OCI-M1 (cell line): ENCODE results near the gene ZNF175.

ENCODE experiments used
- DNase-seq: peaks from one replicate; lab custom pipeline; 2025; lab: John Stamatoyannopoulos, UW

Gene ZNF175

GRCh38 chr19:51589511-51589910, 18.4 kb downstream of the ZNF175 start:
- DNase-seq, result no peak

GRCh38 chr19:51590441-51590840, 19.4 kb downstream of the ZNF175 start:
- DNase-seq, result no peak

GRCh38 chr19:51592521-51592920, 21.4 kb downstream of the ZNF175 start:
- no peak for DNase-seq

- no peak for DNase-seq
Observed at GRCh38 chr19:51593138-51593890, 22.2 kb downstream of the ZNF175 start.

DNA sequence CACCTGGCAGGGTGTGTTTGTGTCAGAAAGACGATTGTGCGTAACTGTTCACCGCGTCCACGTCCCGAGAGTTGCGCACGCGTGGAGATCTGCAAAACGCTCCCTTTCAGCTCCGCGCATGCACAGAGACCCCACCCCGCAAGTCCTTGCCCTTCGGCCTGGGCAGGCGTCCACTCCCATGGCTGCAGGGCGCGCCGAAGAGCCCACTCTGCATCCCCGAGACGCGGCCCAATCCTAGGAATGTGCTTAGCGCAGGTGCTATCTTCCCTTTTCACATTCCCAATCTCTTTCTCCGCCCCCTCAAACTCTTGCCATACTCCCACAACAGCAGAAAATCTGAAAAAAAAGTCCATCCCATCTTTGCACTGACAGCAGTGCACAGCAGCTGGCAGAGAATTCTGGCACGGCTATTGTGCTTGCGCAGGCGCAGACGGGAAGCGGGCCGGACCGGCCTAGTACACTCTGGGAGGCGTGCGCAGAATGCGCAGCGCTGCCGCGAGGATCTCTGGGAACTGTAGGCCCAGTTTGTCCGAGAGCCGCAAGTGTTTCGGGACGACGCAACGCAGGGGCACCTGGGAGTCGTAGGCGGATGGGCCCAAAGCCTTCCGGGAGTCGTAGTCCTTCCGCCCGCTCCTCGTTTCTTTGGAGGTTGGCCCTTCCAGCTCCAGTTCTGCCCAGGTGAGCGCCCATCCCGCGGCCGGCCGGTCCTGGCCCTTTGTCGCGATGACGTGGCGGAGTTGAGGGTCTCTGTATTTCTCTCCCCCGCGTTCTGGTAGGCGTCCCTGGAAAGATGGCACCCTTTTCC, 23.1 kb downstream of the ZNF175 start:
- DNase-seq, result peak; percentile 99

DNA sequence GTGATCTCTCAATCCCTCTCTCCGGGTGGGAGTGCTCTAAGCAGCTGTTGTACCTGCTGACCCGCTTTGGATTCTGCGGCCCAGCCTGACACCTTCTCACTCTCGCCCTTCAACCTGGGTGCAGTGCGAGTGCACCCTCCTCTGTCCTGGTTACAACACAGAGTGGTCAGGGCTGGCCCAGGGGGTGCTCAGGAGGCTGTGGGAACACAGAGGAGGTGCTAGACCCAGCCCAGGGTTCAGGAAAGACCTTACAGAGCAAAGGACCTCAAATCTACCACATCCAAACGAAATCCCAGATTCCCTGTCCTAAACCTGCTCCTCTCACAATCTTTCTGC, 23.7 kb downstream of the ZNF175 start:
- no peak for DNase-seq

DNA sequence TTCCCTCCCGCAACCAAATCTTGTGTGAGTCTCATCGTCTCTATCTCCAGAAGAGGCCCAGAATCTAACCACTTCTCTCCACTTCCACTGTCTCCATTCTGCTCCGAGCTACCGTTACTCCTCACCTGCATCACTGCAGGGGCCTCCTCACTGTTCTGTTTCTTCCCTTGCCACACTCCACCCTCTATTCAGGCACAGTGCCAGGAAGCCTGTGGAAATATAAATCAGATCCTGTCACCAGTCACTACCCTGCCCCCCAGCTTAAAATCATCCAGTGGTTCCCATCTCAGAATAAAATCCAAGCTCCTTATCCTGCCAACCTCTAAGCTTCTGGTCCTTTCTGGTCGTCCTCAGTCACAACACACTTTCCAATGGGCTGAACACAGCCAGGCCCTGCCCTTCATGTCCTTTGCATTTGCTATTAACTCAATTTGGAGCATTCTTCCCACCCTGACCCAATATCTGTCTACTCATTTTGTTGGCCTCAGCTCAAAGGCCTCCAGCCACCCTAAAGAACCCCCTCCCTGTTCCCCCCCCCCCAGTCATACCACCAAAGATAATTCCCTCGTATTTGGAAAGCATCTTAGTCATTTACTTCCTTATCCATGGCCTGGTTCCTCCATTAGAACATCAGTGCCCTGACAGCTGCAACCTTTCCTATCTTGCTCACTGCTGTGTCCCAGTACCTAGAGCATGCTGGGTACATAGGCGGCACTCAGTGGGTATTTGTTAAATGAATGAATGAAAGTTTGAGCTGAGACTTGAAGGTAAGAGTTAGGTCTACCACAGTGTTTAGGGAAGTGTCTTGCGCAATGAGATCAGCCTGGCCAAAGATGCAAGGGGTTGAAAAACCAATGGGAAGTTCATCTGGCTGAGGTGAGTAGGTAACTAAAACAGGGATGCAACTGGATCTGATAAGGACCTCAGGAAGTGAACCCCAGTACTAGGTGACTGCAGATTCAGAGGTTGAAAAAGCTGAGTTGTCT, 24.4 kb downstream of the ZNF175 start:
- DNase-seq, result peak; percentile 21

DNA sequence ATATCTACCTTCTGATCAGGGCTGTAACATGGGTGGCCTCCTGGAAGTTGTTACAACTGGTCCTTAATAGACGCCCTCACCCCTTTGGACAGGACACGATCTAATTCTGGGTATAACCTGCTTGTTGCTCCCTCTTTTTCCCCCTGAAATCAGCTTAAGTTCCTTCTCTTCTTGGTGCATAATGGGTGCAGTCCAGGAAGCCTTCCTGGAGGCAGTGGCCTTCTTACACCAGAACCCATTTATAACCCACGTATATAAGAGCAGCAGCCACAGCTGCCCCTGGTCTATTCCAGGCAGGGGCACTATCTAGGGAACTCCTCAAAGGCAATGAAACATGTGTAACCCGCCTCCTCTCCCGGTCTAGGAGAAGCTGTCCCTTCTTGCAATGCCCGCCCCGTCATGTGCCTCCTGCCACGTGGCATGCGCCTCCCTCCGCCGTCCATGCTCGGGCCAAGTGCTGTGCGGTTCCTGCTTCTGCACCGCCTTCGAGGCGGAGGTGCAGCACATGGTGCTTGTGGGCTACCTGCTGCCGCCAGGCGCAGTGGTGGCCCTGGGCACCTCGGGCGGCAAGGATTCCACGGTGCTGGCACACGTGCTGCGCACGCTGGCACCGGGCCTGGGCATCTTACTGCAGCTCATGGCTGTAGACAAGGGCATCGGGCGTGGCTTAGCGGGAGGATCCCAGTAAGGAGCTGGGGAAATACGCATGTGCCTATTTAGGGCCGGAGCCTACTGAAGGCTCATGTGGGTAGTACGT, 27.3 kb downstream of the ZNF175 start:
- DNase-seq, result no peak

DNA sequence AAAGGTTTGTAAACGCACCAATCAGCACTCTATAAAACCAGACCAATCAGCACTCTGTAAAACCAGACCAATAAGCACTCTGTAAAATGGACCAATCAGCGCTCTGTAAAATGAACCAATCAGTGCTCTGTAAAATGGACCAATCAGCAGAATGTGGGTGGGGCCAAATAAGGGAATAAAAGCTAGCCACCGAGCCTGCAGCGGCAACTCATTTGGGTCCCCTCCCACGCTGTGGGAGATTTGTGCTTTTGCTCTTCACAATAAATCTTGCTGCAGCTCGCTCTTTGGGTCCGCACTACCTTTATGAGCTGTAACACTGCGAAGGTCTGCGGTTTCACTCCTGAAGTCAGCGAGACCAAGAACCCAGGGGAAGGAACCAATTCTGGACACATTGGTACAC, 28.0 kb downstream of the ZNF175 start:
- no peak for DNase-seq

DNA sequence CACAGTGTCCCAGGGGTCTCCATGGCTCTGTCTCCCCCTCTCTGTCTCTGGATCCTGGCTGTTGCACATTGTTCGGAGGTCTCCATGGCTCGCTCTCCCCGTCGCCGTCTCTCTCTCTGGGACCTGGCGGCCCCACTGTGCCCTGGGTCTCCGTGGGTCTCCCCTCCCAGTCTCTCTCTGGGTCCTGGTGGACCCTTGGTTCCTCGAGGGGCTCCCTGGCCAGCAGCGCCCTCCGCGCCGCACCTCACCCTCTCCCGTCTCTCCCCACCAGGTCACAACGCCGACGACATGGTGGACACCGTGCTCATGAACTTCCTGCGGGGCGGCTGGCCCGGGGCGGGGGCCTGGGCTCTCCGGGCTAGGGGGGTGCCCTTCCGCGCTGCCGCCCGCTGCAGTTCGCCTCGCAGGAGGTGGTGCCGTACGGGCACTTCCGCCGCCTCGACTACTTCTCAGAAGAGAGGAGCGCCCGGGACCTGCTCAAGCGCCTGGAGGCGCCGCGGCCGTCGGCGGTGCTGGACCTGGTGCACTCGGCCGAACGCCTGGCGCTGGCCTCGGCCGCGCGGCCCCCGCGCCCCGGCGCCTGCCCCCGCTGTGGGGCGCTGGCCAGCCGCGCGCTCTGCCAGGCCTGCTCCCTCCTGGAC, 30.0 kb downstream of the ZNF175 start:
- DNase-seq, result no peak

DNA sequence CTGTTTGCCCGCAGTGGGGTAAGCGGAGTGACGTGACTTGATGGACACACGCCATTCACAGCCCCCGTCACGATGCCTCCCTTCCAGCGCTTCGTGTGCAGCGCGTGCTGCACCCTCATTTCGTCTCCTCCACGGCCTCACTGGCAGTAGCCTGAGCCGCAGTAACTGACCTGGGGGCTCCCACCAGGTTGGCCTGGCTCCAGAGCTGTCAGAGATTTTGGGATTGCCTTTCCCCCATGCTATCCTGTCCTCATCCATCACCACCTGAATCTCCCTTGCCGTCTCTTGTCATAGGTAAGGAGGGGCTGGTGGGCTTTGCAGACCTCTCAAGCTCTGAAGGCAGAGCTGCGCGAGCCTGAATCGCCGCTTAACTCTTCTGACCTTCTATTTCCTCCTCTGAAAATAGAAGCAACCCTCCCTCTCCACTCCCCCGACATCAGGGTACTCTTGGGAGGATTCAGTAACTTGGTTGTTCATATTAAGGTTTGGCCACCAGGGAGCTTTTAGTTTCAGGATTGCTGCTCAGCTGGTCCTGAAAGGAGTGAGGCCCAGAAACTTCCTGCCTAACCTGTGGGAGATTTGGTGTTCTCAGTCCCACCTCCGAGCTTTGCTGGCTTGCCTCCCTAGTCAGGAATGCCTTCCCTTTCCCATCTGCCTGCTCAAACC, 31.2 kb downstream of the ZNF175 start:
- DNase-seq, result no peak

DNA sequence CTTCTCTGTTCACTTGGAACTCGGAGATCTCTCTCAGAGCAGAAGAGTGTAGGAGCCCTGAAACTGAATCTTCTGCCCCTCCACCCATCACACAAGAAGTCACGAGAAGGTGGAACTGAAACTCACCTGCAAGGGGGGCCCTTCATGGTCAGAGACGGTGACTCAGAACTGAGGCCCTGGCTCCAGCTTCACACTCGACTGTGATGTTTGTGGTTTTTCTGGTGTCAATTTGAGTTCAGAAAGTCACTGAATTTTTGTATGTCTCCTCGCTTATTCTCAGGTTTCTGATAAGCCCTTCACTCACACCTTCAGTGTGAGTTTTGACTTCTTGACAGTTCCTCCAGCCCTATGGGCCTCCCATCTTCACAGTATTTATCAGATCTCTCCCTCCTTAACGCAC, 36.0 kb downstream of the ZNF175 start:
- no peak for DNase-seq

GRCh38 chr19:51607920-51608562, 37.0 kb downstream of the ZNF175 start:
- peak; percentile 96 for DNase-seq

- no peak for DNase-seq
Observed at GRCh38 chr19:51610576-51610975, 39.5 kb downstream of the ZNF175 start.

DNA sequence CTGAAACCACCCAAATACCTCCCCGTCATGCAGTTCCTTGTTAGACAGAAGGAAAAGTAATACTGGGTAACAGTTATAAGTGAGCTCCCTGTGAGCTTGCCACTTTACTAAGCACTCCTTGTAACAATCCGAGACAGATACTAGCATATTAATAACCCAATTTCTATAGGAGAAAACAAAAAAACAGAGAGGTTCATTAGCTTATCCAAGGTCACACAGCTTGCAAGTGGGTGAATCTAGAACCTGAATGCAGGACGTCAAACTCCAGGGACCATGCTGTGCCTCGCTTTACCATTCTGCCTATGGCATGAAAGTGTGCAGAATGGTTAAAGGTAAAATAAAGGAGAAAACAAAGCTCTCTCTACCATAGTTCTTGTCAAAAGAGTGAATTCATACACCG, 43.7 kb downstream of the ZNF175 start:
- no peak for DNase-seq

GRCh38 chr19:51615991-51616390, 44.9 kb downstream of the ZNF175 start:
- no peak for DNase-seq

GRCh38 chr19:51621178-51621577, 50.1 kb downstream of the ZNF175 start:
- peak; percentile 62 for DNase-seq

DNA sequence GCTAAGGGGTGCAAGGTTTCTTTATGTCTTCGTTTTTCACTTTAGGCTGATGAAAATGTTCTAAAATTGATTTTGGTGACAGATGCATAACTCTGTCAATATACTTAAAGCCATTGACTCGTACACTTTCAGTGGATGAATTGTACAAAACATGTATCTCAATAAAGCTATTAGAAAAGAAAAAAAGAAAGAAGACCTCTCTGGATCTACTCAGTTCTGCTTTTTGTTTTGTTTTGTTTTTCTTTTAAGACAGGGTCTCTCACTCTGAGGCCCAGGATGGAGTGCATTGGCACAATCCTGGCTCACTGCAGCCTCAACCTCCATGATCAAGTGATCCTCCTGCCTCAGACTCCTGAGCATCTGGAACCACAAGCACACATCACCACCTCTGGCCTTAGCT, 55.6 kb downstream of the ZNF175 start:
- no peak for DNase-seq

GRCh38 chr19:51627491-51628138, 56.5 kb downstream of the ZNF175 start:
- DNase-seq, result no peak
